NOMO-1 treated with dmso at 0.1 percent for 144 hours (cell line): ENCODE results near the gene SPDYE8.
"Not testable (repeated sequence)": the region's sequence is repeated elsewhere in the genome, so short reads cannot be mapped to it uniquely, and the experiment has no call there.

Source experiments
- DNase-seq: peaks from one replicate; lab custom pipeline; 2025; ENCODE audit not compliant: unreplicated experiment; lab: John Stamatoyannopoulos, UW

Gene SPDYE8

GRCh38 chr7:73029666-73030065 is at the start of gene SPDYE8:
Gene SPDYE8, minus strand, starts transcription at chr7:73029766. Its CDS starts 1,800 bp downstream, at chr7:73027966.
- DNase-seq, result not testable (repeated sequence)

GRCh38 chr7:73057811-73058210 is 28.2 kb upstream of the SPDYE8 start, which contains the start of gene SPDYE11:
Gene SPDYE11, minus strand, starts transcription at chr7:73057911. Its CDS starts 1,800 bp downstream, at chr7:73056111.
- not testable (repeated sequence) for DNase-seq

- not testable (repeated sequence) for DNase-seq
These were observed 23.1 kb downstream of the SPDYE8 start for GRCh38 chr7:73006491-73006890.

- DNase-seq, result not testable (repeated sequence)
These were observed 23.7 kb downstream of the SPDYE8 start for GRCh38 chr7:73005693-73006447.

GRCh38 chr7:73005356-73005692 is 24.2 kb downstream of the SPDYE8 start:
- not testable (repeated sequence) for DNase-seq

GRCh38 chr7:72997887-72998468 is 31.6 kb downstream of the SPDYE8 start:
- not testable (repeated sequence) for DNase-seq

GRCh38 chr7:72997447-72997846 is 32.1 kb downstream of the SPDYE8 start:
- not testable (repeated sequence) for DNase-seq

- DNase-seq, result not testable (repeated sequence)
These were observed 34.1 kb downstream of the SPDYE8 start for GRCh38 chr7:72995484-72995883.

GRCh38 chr7:72990146-72990913 is 39.2 kb downstream of the SPDYE8 start:
- not testable (repeated sequence) for DNase-seq

- not testable (repeated sequence) for DNase-seq
These were observed 47.5 kb downstream of the SPDYE8 start for GRCh38 chr7:72982084-72982483.

- not testable (repeated sequence) for DNase-seq
These were observed 49.2 kb downstream of the SPDYE8 start for GRCh38 chr7:72980382-72980781.

- not testable (repeated sequence) for DNase-seq
These were observed 53.1 kb downstream of the SPDYE8 start for GRCh38 chr7:72976434-72976833.

GRCh38 chr7:72975656-72976286 is 53.8 kb downstream of the SPDYE8 start:
- DNase-seq, result not testable (repeated sequence)

- DNase-seq, result not testable (repeated sequence)
These were observed 54.8 kb downstream of the SPDYE8 start for GRCh38 chr7:72974781-72975180.

- not testable (repeated sequence) for DNase-seq
These were observed 58.1 kb downstream of the SPDYE8 start for GRCh38 chr7:72971505-72971904.
